ENCODE data around the gene GRID1.

The GRID1 gene

GRCh38 chr10:85603151-85603940, 763.2 kb downstream of the GRID1 start:
- CTCF ChIA-PET, result interaction anchor here (0.9 kb wide), 1 partner anchor 9 kb away, joined by 7 read pairs; no protein-coding TSS in a partner anchor

GRCh38 chr10:85602713-85603112, 763.9 kb downstream of the GRID1 start:
- Histone ChIP-seq H3K36me3 (ENCODE audit: control insufficient read depth in 2 of 2, insufficient read depth in 1 of 2, low read length in 2 of 2) (no peaks in the 10 kb centered on the region), H3K4me3 (ENCODE audit: low read depth, low read length) (no peak overlapping the region), H3K9me3 (ENCODE audit: control insufficient read depth, insufficient read depth, low read depth, low read length) (no peaks in the 10 kb centered on the region), H3K27ac (ENCODE audit: extremely low read depth, low read depth, low read length) (no peak overlapping the region), H3K4me1 (ENCODE audit: control insufficient read depth, insufficient read depth, low read length) (no peaks in the 10 kb centered on the region)
- TF ChIP-seq ZBTB6 (tag by site-specific recombination; IDR thresholded peaks at IDR 0.05) (no peak), ZNF274 (IDR thresholded peaks at IDR 0.05; ENCODE audit: low read length) (no peak), ZNF274 (tag by site-specific recombination; IDR thresholded peaks at IDR 0.05; ENCODE audit: borderline replicate concordance) (no peak), MZF1 (tag by site-specific recombination; IDR thresholded peaks at IDR 0.05; ENCODE audit: borderline replicate concordance) (no peak), ZNF776 (tag by site-specific recombination; IDR thresholded peaks at IDR 0.05; ENCODE audit: borderline replicate concordance) (no peak), ZNF548 (tag by site-specific recombination; IDR thresholded peaks at IDR 0.05) (no peak), ZNF121 (tag by site-specific recombination; IDR thresholded peaks at IDR 0.05) (no peak), ZNF324 (tag by site-specific recombination; IDR thresholded peaks at IDR 0.05) (no peak), GLIS1 (tag by site-specific recombination; IDR thresholded peaks at IDR 0.05) (no peak), ZNF311 (tag by site-specific recombination; IDR thresholded peaks at IDR 0.05; ENCODE audit: borderline replicate concordance) (no peak), ZEB2 (tag by site-specific recombination; IDR thresholded peaks at IDR 0.05) (no peak), ZNF645 (tag by site-specific recombination; IDR thresholded peaks at IDR 0.05) (no peak), ZBTB7A (tag by site-specific recombination; IDR thresholded peaks at IDR 0.05; ENCODE audit: low read depth) (no peak), ZNF133 (tag by site-specific recombination; IDR thresholded peaks at IDR 0.05) (no peak), ZNF2 (tag by site-specific recombination; IDR thresholded peaks at IDR 0.05) (no peak), YY1 (tag by site-specific recombination; IDR thresholded peaks at IDR 0.05) (no peak), PRDM1 (tag by site-specific recombination; IDR thresholded peaks at IDR 0.05) (no peak), ZFP37 (tag by site-specific recombination; IDR thresholded peaks at IDR 0.05) (no peak)
- POLR2A ChIA-PET, result no interaction called here
- CTCF ChIA-PET, result interaction anchor here (0.5 kb wide), 1 partner anchor 31 kb away, joined by 3 read pairs; no protein-coding TSS in a partner anchor

More at GRCh38 chr10:85603151-85603940, 763.2 kb downstream of the GRID1 start:
- H3K27ac ChIP-seq (ENCODE audit: extremely low read depth, low read depth, low read length), result no peak overlapping the region
- H3K9me3 ChIP-seq (ENCODE audit: control insufficient read depth, insufficient read depth, low read depth, low read length), result no peaks in the 10 kb centered on the region
- H3K36me3 ChIP-seq (ENCODE audit: control insufficient read depth in 2 of 2, insufficient read depth in 1 of 2, low read length in 2 of 2), result no peaks in the 10 kb centered on the region
- POLR2A ChIA-PET, result no interaction called here
- no peaks in the 10 kb centered on the region for H3K4me1 ChIP-seq (ENCODE audit: control insufficient read depth, insufficient read depth, low read length)
- TF ChIP-seq KLF17 (tag by site-specific recombination; IDR thresholded peaks at IDR 0.05) (0 out of 2 replicates have a peak, but pooled peaks have one; percentile 23), ZNF398 (tag by site-specific recombination; IDR thresholded peaks at IDR 0.05) (peak; percentile 39; the same call in 1 of the 2 replicates), ZNF366 (tag by site-specific recombination; conservative IDR thresholded peaks at IDR 0.05) (peak; percentile 88), ZNF341 (tag by site-specific recombination; IDR thresholded peaks at IDR 0.05; ENCODE audit: low read depth) (peak; percentile 21; the same call in 1 of the 2 replicates), ZNF132 (tag by site-specific recombination; IDR thresholded peaks at IDR 0.05; ENCODE audit: borderline replicate concordance) (no peak), OVOL3 (tag by site-specific recombination; IDR thresholded peaks at IDR 0.05) (no peak), ZIC2 (tag by site-specific recombination; IDR thresholded peaks at IDR 0.05) (peak; percentile 79), ZNF596 (tag by site-specific recombination; IDR thresholded peaks at IDR 0.05) (no peak), SP7 (tag by site-specific recombination; IDR thresholded peaks at IDR 0.05) (peak; percentile 47; the same call in 1 of the 2 replicates), ZNF324 (tag by site-specific recombination; IDR thresholded peaks at IDR 0.05) (0 out of 2 replicates have a peak, but pooled peaks have one; percentile 19), ZNF335 (tag by site-specific recombination; conservative IDR thresholded peaks at IDR 0.05) (0 out of 2 replicates have a peak, but pooled peaks have one; percentile 11), ZNF629 (tag by site-specific recombination; IDR thresholded peaks at IDR 0.05) (peak; percentile 74), ZBTB21 (tag by site-specific recombination; IDR thresholded peaks at IDR 0.05) (peak; percentile 73)
- H3K4me3 ChIP-seq (ENCODE audit: low read depth, low read length), result no peak overlapping the region
